GM18951 (cell line): ENCODE results near the gene CACNG4.

Experiments used
- POLR2A ChIP-seq: IDR thresholded peaks from 4 replicates; pipeline ENCODE4 v1.6.1; 2011; ENCODE audit warnings: mild to moderate bottlenecking; ENCODE audit not compliant: insufficient read length, insufficient read depth; ENCODE audit errors: extremely low read depth
- in situ Hi-C: fragments of 300-500 bp; cut with MboI; formaldehyde crosslinking; loops from one replicate; pipeline ENCODE4 v1.12.0; 2022; ENCODE audit warnings: low sequenced_read_pairs, mixed read lengths, inconsistent platforms; ENCODE audit not compliant: unreplicated experiment

CACNG4 gene

GRCh38 chr17:67008101-67008500 lies 43.6 kb downstream of the CACNG4 start:
- in situ Hi-C loops, result no loop called here

GRCh38 chr17:67011527-67012175 lies 47.1 kb downstream of the CACNG4 start:
- TF ChIP-seq POLR2A, result no peak
- in situ Hi-C loops, result no loop called here

More at GRCh38 chr17:67008101-67008500, 43.6 kb downstream of the CACNG4 start:
- no peak for TF ChIP-seq POLR2A

DNA sequence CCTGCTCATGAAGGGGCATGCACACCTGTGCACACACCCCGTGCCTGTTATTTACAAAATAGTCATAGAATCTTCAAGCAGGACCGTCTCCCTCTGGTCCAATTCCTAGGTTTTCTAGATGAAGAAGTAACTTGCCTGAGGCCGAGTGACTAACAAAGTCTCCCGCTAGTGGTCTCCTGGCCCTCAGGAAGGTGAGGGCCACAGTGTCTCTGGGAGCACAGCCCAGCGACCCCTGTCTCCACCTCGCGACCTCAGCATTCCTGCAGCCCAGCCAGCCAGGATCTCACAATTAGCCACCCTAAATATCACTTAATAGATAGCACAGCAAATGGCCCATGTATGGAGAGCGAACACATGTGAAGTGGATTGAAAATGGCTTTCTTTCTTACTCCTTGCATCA lies 49.4 kb downstream of the CACNG4 start:
- no peak for TF ChIP-seq POLR2A
- in situ Hi-C loops, result no loop called here

GRCh38 chr17:67015001-67015400 lies 50.5 kb downstream of the CACNG4 start:
- in situ Hi-C loops, result no loop called here
- TF ChIP-seq POLR2A, result no peak

DNA sequence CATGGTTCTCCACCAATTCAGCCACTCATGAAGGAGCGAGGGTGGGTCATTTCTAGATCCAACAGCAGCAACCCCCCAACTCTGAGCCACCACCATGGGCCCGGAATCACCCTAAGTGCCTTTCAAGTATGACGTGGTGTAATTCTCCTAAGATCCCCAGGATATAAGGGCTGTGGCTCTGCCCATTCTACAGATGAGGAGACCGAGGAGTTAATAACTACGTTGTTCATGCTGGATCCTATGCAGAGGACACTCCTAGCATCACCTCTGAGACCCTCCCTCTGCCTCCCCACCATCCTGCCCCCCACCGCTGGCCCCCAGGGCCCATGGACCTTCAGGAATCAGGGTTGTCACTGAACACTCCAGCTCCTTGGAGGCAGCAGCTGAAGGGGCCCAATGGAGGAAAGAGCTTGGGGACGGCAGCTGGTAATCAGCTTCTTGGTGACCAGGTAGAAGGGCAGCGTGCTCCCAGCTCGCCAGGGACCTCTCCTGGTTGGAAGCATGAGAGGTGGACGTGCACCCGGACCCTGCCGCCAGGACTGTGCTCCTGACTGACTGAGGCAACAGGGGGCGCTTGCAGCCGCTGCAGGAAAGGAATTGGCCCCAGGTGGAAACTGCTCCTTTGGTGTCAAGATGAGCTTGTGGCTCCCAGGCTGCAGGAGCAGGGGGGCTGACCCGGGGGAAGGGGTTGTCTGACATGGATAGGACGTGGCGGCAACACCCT lies 51.7 kb downstream of the CACNG4 start:
- no peak for TF ChIP-seq POLR2A
- in situ Hi-C loops, result no loop called here

DNA sequence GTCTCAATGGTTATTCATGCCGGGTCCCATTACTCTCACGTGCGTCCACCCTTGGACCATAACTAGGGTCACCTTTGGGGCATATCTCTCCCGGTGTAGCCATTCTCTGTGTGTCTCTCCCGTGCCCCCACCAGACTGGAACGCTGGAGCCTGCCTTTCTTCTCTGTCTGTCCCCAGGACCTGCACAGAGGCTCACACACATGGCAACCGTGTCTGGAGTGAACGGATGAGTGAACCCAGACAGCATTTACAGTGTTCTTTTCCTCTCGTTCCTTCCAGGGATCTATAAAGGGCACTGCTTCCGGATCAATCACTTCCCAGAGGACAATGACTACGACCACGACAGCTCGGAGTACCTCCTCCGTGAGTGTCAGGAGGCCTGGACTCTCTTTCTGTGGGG lies 53.4 kb downstream of the CACNG4 start:
- in situ Hi-C loops, result no loop called here
- TF ChIP-seq POLR2A, result no peak

GRCh38 chr17:67018471-67019434 lies 54.2 kb downstream of the CACNG4 start:
- in situ Hi-C loops, result no loop called here

DNA sequence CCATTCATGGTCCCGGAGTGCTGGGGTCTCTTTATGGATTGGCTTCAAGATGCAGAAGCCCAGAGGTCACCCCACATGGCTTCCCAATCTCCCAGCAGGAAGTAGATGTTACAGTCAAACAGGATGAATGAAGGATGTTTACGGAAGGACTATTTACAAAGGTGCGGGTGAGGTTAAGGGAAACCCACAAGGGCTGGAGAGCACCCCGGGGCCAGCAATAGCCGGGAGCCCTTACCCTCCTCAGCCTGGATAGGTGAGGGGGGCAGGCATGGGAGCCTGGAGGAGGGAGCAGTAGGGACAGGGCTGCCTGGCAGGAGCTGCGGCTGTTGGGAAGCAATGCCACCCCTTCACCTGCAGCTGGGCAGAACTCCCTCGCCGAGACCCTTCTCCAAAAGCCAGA lies 55.3 kb downstream of the CACNG4 start:
- TF ChIP-seq POLR2A, result no peak
- in situ Hi-C loops, result no loop called here

More at GRCh38 chr17:67018471-67019434, 54.2 kb downstream of the CACNG4 start:
- no peak for TF ChIP-seq POLR2A

DNA sequence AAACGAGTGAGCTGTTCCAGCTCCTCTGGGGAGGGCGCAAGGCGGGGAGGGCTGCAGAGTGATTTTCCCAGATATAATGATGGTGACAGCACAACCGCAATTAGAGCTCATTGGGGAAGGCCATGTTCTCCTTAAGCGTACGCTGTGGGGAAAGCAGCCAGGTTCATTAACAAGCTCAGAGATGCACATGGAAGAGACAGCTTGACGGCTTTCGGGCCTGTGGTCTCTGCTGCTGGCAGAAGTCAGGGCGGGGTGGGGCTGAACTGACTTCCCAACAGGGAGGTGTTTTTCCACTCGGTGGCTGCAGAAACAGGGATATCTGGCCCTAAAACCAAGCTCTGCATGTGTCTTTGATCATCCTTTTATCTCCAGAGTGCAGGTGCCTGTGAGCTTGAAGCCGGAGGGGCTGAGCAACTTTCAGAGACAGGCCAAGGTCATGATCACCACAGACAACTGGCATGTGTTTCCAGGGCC lies 55.8 kb downstream of the CACNG4 start:
- in situ Hi-C loops, result no loop called here
- no peak for TF ChIP-seq POLR2A

DNA sequence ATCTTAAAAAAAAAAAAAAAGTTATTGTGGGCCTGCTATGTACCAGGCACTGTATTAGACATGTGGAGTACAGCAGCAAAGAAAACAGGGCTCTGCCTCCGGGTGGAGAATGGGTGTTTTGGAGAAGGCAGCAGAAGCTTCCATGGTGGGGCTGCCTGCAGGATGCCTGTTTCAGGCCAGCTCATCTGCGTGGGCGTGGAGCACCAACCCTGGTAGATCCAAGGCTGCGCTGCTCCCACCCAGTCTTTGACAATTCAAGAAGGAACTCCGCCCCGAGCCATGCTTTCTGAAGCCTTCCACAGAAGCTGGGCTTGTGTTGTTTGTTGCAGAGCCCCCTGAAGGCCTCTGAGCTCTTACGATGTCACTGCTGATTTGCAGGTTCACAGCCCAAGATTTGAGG lies 56.7 kb downstream of the CACNG4 start:
- TF ChIP-seq POLR2A, result no peak
- in situ Hi-C loops, result no loop called here

GRCh38 chr17:67021743-67022450 lies 57.4 kb downstream of the CACNG4 start:
- in situ Hi-C loops, result no loop called here
- TF ChIP-seq POLR2A, result no peak

DNA sequence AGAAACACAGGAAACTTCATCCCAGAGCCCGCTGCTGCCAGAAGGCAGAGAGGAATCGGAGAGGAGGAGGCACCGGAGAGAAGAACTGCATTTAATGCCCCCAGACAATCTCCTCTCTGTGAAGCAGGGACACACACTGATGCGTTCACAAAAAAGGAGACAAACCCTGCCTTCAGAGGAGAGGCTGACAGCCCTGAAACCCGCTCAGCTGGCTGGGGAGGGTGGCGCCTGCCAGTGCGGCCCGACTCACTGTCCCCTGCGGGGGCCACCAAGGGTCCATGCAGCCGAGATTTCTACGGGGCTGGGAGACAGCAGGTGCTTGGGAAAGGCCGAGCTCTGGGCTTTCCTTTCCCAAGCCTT lies 57.9 kb downstream of the CACNG4 start:
- no peak for TF ChIP-seq POLR2A
- in situ Hi-C loops, result no loop called here

DNA sequence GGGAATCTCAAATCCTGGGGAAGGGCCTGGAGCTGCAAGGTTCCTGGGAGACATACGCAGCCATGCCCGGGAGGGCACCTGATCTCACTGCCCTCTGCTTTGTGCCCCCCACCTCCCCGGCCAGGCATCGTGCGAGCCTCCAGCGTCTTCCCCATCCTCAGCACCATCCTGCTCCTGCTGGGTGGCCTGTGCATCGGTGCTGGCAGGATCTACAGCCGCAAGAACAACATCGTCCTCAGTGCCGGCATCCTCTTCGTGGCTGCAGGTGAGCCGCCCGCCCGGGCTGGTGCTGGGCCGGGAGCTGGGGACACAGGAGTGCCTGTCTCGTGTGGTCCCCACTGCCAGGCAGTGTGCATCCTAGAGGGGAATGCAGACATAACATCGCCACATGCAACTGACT lies 60.2 kb downstream of the CACNG4 start:
- in situ Hi-C loops, result no loop called here
- no peak for TF ChIP-seq POLR2A
